GM12892 (cell line): ENCODE data around the gene STK17A.

ENCODE experiments used
- DNase-seq: peaks from one replicate; pipeline ENCODE4 v3.0.0; 2011; ENCODE audit not compliant: insufficient read length
- FAIRE-seq: peaks from 2 replicates; lab custom pipeline; 2011; peaks lifted over from hg19 to GRCh38; lab: Jason Lieb, UNC
- POLR2A ChIP-seq: IDR thresholded peaks from 2 replicates; pipeline ENCODE4 v1.6.1; 2011; ENCODE audit warnings: low read depth, low read length, control low read depth
- POLR2AphosphoS5 ChIP-seq: IDR thresholded peaks from 2 replicates; pipeline ENCODE4 v1.6.1; 2011; ENCODE audit warnings: low read depth, low read length, control low read depth
- TAF1 ChIP-seq: IDR thresholded peaks from 2 replicates; pipeline ENCODE4 v1.6.1; 2011; ENCODE audit warnings: low read depth, mild to moderate bottlenecking, control low read depth, low read length, borderline replicate concordance

STK17A gene

DNA sequence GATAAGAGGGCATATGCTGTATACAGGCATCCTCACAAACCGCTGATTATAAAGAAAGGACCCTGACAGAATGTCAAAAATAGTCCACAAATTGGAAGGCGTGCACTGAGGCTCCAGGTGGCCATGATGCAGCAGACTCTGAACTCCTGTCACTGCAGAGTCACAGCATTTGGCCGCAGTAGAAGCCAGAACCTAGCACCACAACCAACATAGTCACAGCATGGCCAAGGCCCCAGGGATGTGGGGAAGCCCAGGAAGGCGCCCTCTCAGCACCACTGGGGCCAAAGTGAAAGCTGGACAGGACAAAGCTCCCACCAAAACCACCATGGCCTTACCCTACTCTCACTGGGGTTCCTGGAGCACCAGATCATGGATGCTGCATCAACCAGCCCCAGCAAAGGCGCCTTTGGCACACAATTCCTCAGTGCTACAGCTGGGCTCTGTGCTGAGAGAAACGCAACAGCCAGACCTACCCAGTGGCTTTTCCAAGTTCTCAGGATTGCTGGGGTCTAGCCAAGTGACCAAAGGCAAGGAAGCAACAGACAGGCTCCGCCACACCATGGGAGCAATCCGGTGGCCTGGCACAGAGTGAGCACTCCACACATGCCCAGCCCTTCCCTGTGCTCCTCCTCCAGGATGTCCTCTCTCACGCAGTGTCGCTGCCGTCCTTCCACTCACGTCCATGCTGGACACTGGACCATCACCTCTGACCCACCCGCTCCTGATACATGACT lies 60.2 kb downstream of the STK17A start:
- TF ChIP-seq POLR2A (0 out of 2 replicates have a peak, but pooled peaks have one; percentile 23), TAF1 (no peak), POLR2AphosphoS5 (peak; percentile 18)
- no peak for FAIRE-seq
- no peak for DNase-seq

DNA sequence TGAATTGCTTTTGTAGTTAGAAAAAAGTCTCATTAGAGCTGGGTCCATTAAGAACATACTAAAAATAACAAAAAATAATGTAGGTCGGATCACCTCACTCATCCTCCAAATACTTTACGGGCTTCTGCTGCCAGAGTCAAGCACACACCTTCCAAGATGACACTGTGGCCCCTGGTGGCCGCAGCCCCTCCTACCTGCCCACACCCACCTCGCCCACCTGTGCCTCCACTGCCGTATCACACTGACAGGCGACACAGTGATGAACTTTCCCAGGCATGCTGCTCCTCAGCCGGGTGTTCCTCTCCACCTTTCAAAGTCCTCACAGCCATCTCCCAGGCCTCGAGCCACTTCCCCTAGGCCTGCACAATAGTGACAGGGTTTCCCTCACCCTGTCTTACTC lies 60.9 kb downstream of the STK17A start:
- TF ChIP-seq POLR2A, result no peak
- no peak for TF ChIP-seq TAF1
- TF ChIP-seq POLR2AphosphoS5, result no peak
- no peak for DNase-seq
- FAIRE-seq, result no peak

DNA sequence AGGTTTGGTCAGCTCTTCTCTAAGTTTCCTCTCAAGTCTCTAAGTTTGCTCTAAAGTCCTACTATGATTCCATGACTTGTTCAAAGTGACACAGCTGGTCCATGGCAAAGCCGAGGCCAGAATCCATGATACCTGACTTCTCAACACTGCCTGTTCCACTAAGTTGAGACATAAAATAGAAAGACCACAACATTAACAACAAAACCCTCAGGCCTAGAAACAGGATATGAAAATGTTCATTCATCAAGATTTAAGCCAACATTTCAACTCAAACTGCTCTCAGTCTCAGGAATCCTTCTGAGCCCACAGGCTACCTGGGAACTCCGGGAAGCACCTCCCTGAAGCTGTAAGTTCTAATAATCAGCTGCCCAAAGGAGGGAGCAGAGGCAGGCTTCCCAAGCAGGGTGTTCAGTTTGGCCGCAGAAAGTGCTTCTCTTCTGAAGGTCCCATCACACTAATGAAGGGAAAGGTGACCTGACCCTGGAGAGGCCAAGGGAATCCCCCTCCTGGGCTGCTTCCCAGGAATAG lies 62.9 kb downstream of the STK17A start:
- DNase-seq (no peak), FAIRE-seq (peak; percentile 54)
- TF ChIP-seq POLR2AphosphoS5 (no peak), POLR2A (0 out of 2 replicates have a peak, but pooled peaks have one; percentile 20), TAF1 (no peak)

DNA sequence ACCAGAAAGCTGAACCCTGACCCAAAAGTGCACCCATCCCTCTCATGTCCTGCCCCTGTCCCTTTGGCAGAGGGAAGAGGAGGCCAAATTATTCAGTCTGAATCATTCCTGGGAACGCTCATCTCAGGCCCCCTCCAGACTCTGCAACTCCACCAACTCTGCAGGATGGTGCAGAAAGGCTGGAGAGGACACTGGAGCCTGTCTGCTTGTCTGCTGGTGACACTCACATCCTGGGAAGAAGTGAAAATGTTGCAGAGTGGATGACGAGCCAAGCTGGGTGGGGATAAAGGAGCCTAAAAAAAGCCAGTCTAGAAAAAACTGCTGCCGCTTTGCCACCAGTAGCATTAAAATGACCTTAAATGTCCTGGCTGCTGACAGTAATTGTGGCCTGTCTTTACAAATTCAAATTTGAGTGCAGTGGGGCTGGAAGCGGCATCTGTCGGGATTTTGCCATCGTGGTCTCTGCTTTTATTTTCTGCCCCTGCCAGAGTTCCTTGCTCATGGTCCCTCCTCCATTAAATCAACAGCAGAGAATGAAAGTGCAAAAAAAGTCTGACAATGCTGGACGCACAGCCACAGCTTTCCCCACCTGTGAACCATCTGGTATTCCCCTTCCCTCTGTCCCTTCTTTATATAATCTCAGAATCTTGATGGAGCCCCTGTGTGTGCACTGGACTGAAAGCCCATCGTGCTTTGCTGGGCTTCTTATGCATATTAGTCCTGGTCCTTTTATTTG lies 63.9 kb downstream of the STK17A start:
- TF ChIP-seq POLR2AphosphoS5 (no peak), TAF1 (no peak), POLR2A (no peak; the same call in 1 of the 2 replicates)
- FAIRE-seq (peak; percentile 65), DNase-seq (no peak)

DNA sequence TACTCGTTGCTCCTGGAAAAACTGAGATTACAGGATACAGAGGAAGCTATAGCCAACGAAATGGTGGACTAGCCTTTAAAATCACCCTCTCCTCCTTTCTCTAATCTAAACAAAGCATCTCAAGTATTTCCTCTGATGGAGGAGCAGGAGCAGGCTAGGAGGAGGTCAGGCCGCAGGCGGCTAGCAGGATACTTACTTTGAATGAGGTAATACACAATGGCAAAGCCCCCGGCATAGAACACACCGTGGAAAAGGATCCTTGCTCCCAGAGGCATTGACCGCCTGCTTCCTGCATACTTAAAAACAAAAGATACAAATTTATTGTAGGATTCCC lies 64.4 kb downstream of the STK17A start:
- no peak for DNase-seq
- TF ChIP-seq POLR2A (no peak), TAF1 (no peak), POLR2AphosphoS5 (no peak)
- no peak for FAIRE-seq

DNA sequence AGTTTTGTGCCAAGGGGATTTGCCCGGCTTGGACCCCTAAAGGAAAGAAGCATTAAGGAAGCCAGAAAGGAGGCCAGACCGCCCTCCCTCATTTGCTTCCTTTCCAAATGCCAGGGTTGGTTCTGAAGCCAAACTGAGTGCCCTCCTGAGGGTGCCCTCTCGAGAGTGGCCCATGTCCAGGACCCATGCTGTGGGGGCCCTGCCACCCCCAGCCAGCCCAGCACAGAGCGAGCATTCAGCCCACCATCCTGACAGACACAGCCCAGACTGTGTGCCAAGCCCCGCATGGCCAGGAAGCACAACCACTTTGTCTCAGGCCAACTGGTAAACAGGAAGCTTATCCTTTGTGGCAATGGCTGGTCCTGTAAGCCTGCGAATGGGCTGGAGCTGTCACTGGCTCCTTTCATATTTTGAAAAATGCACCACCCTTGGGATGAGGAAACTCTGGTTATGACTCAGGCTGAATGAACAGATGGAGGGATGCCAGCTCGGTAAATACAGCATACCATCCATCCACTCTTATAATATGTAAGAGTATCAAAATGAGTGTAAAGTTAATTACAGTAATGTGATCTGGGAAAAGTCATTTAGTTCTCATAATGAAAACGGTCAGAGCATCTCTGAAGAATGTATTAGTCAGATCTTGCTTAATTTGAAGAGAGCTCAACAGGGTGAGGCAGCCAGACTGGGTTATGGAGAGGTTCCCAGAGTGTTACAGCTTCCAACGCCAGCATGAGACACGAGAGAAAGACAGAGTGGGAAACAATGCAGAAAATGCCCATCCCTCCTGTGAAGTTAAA lies 65.0 kb downstream of the STK17A start:
- peak; percentile 81 for FAIRE-seq
- TF ChIP-seq POLR2A (0 out of 2 replicates have a peak, but pooled peaks have one; percentile 25), TAF1 (no peak), POLR2AphosphoS5 (peak; percentile 69; the same call in 1 of the 2 replicates)
- no peak for DNase-seq

DNA sequence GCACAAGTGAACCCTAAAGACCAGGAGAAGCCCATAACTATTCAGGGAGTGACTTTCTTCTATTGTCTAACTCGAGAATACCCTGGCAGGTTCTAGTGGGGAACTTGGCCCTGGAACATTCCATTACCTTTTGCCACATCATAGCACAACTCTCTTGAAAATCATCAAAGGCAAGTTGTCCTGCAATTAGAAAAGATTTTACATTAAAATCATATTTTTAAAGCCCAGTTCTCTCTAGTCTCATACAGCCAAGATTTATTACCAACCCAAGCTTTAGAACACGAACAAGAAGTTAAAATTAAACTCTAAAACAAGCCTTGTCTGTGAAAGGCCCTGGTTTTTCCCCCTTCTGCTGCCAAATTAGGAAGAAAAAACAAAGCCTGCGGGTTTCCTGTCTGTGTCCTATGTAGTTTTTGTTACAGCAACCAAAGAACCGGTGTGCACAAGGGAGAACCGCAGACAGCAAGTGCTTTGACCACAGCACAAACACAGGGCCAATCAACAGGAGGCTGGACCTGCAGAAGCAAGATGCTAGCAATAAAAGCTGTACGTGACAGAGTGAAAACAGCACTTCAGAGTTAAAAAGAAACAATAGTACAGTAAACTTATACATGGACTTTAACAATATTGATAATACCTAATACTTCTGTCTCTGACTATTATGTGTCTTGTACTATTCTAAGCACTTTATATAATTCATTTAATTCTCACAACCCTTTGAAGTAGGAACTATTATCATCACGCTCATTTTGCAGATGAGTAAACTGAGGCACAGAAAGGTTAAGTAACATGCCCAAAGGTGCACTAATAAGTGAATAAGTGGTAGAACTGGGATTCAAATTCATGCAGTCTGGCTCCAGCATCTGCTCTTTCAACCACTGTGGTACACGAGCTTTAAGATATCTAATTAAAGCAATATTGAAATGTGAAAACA lies 65.8 kb downstream of the STK17A start:
- FAIRE-seq, result peak; percentile 82
- TF ChIP-seq TAF1, result no peak
- TF ChIP-seq POLR2A, result peak; percentile 67
- TF ChIP-seq POLR2AphosphoS5, result peak; percentile 55
- peak; percentile 46 for DNase-seq

DNA sequence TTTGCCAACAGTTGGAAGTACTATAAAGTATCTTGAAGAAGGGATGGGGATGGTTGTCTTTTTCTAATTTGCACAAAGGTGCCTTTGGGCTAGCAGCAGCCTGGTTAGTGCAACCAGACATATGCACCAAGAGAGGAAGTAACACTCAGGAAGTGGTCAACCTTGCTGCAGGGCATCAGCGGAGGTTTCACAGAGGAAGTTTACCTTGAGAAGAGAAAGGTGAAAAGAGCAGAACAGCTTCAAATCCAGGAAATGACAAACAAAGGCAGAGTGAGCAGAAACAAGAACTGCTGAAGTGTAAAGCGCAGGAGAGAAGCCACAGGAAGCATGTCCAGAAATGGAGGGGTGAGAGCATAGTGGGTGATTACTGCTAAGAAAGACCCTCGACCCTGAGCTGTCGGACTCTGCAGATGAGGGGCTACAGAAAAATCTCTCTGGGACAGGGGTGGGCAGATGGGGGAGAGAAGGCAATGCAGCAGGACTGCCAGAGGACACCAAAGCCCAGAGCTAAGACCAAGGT lies 66.9 kb downstream of the STK17A start:
- DNase-seq, result no peak
- FAIRE-seq, result peak; percentile 96
- peak; percentile 70 for TF ChIP-seq POLR2AphosphoS5
- TF ChIP-seq POLR2A, result peak; percentile 59
- TF ChIP-seq TAF1, result peak; percentile 44; the same call in 1 of the 2 replicates

DNA sequence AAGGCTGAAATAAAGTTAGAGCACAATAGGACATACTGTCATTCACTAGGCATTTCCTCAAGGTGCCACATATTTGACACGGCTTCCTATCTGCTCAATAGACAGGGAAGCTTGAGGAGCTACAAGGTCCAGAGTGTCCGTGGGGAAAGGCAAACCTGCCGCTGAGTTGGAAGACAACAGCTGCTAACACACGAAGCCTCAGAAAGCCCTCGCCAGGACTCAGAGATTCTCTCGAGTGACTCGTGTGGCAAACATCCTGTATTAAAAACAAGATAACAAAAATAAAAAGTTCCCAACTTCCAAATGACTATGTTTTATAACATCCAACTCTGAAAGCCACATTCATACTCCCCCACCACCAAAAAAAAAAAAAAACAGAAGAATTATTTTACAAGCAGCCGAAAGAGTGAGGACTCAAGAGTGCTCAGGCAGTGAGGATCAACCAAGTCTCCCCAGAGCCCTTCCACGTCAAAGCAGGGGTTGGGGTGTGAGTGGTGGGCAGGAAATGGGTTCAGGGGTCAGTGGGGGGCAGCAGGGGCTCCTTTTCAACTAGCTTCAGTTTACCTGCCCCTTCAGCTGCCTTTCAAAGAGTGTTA lies 67.6 kb downstream of the STK17A start:
- DNase-seq (no peak), FAIRE-seq (peak; percentile 46)
- TF ChIP-seq POLR2AphosphoS5 (no peak; the same call in 1 of the 2 replicates), POLR2A (peak; percentile 62; the same call in 1 of the 2 replicates)

DNA sequence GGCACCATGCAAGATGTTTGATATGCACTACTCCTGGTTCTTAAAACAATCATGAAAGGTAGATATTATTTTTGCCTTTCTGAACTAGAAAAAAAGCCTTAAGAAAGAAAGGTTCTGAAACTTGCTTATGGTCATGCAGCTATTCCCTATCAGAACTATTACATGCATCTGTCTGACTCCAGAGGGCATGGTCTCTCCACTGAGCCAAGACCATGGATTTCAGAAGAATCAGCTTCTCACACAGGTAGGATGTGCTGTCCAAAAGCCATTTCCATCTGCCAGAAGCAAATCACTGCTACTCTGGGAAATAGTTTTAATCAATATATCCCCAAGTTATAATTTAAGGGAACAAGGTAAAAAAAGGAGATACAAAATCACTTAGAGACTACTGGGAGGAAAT lies 69.5 kb downstream of the STK17A start:
- DNase-seq, result no peak
- TF ChIP-seq POLR2A, result no peak
- no peak for TF ChIP-seq TAF1
- TF ChIP-seq POLR2AphosphoS5, result no peak
- no peak for FAIRE-seq
